Stimulated activated naive CD8-positive, alpha-beta T cell treated with anti-CD3 and anti-CD28 coated beads, Interleukin-15, Interleukin-2, amounts not matched to agents 100 ng/mL and 50 ng/mL, for 24 hours (primary cell): ENCODE measurements around the gene SELENOT.

Experiments used
- H3K27ac Mint-ChIP-seq: one replicate; pipeline ENCODE4 v1.8.0; 2021; ENCODE audit warnings: mild to moderate bottlenecking, mixed read lengths
- H3K27me3 Mint-ChIP-seq: one replicate; pipeline ENCODE4 v1.8.0; 2021; ENCODE audit warnings: mixed read lengths
- H3K36me3 Mint-ChIP-seq: one replicate; pipeline ENCODE4 v1.8.0; 2021; ENCODE audit warnings: low read depth, mixed read lengths
- H3K4me1 Mint-ChIP-seq: one replicate; pipeline ENCODE4 v1.8.0; 2021; ENCODE audit warnings: low read depth, mixed read lengths
- H3K4me3 Mint-ChIP-seq: one replicate; pipeline ENCODE4 v1.8.0; 2021; ENCODE audit warnings: mild to moderate bottlenecking, mixed read lengths
- H3K9me3 Mint-ChIP-seq: one replicate; pipeline ENCODE4 v1.8.0; 2021; ENCODE audit warnings: mixed read lengths

SELENOT gene

GRCh38 chr3:150673966-150674365, 70.8 kb downstream of the SELENOT start:
- H3K27ac Mint-ChIP-seq = no peak overlapping the region
- peaks cover 10% of the 10 kb centered on the region for H3K4me1 Mint-ChIP-seq
- peaks cover 14% of the 10 kb centered on the region for H3K9me3 Mint-ChIP-seq
- H3K36me3 Mint-ChIP-seq = peaks cover 11% of the 10 kb centered on the region
- H3K27me3 Mint-ChIP-seq = no peaks in the 10 kb centered on the region
- H3K4me3 Mint-ChIP-seq = no peak overlapping the region

GRCh38 chr3:150675587-150675986, 72.5 kb downstream of the SELENOT start:
- Mint-ChIP-seq H3K4me1 (peaks cover 19% of the 10 kb centered on the region), H3K27me3 (no peaks in the 10 kb centered on the region), H3K36me3 (peaks cover 14% of the 10 kb centered on the region), H3K4me3 (no peak overlapping the region), H3K9me3 (peaks cover 14% of the 10 kb centered on the region), H3K27ac (no peak overlapping the region)
